ENCODE measurements around the gene HACD1. TPM values are rescaled to one million over a fixed set of nuclear protein-coding genes. Genes with fewer than 3 reads are reported as not detected.

HACD1 gene
- total and polyA plus RNA-seq, 10 of the 15 experiments (the other 5 are each of a cell fraction or from before 2014, with no cell fraction given): 0.22 to 1.5 (median 0.78) TPM; not detected in 1

DNA sequence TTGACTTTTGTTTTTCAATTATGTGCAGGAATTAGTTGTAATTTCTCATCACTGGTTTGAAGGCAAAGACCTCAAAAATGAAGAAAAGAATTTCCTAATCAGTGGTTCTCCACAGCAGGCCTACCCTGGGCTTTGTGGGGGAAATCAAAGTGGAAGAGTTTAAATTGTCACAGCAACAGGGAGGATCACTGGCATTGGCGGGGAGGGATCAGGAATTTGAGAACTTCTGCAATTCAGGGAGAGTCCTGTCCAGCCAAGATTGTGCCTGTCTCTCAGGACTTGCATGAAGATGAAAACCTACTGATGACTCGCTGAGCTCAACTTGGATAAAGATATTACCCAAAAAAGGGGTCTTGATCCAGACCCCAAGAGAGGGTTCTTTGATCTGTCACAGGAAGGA, 70.1 kb downstream of the HACD1 start:
- Histone ChIP-seq H3K27ac (ENCODE audit: control insufficient read depth, insufficient read depth) (no peak overlapping the region), H3K79me2 (ENCODE audit: control insufficient read depth, insufficient read depth, low read length) (no peaks in the 10 kb centered on the region), H3K9ac (ENCODE audit: control insufficient read depth, insufficient read depth, low read length) (no peak overlapping the region), H3K9me3 (replicated peaks; ENCODE audit: control insufficient read depth, insufficient read depth, low read length) (no peaks in the 10 kb centered on the region; the same call in 2 of the 3 replicates), H2AFZ (ENCODE audit: control insufficient read depth, low read depth, low read length) (no peak overlapping the region), H3K36me3 (ENCODE audit: control insufficient read depth in 2 of 2, insufficient read depth in 2 of 2, low read length in 1 of 2) (no peaks in the 10 kb centered on the region), H3K4me2 (ENCODE audit: control insufficient read depth, insufficient read depth) (no peak overlapping the region), H3K27me3 (replicated peaks in 1 of 2; ENCODE audit: control insufficient read depth in 2 of 2, insufficient read depth in 2 of 2, low read length in 1 of 2) (no peaks in the 10 kb centered on the region), H4K20me1 (ENCODE audit: control insufficient read depth, insufficient read depth) (no peaks in the 10 kb centered on the region), H3K4me1 (ENCODE audit: control insufficient read depth, insufficient read depth, low read length) (no peaks in the 10 kb centered on the region), H3K4me3 (no peak overlapping the region)
- ChIA-PET POLR2A (no interaction called here), RAD21 (ENCODE audit: unreplicated experiment) (interaction anchor here (1.2 kb wide), 1 partner anchor 12 kb away, joined by 5 read pairs; no protein-coding TSS in a partner anchor), SMC1A (ENCODE audit: uncharacterized antibody, unreplicated experiment) (no interaction called here), CTCF (no interaction called here)
- BruUV-seq (replicated peaks): no TSS peak
- in situ Hi-C loops (cut with MboI): no loop called here
- 61% methylated on average over 2 of the region's 2 CpGs for WGBS (ENCODE audit: insufficient coverage, insufficient replicate concordance, low lambda C conversion rate, missing lambda C conversion rate)
- ATAC-seq (no peak), DNase-seq (ENCODE audit: low read depth, low spot score) (no peak), FAIRE-seq (no peak)
- intact Hi-C loops (cut with micrococcal nuclease; ENCODE audit: unreplicated experiment): no loop called here
- TF ChIP-seq KDM1A (IDR thresholded peaks at IDR 0.05; ENCODE audit: borderline replicate concordance): no peak

DNA sequence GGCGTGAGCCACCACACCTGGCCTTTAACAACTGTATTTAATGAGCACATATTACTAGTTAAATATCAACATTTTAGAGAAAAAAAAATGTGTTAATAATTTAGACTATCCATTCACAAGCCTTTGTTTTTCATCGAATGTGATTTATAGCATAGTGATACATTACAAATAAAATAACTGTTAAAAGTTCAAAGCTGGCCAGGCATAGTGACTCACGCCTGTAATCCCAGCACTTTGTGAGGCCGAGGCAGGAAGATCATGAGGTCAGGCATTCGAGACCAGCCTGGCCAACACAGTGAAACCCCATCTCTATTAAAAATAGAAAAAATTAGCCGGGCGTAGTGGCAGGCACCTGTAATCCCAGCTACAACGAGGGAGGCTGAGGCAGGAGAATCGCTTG, 72.7 kb downstream of the HACD1 start:
- no TSS peak for BruUV-seq (replicated peaks)
- H4K20me1 ChIP-seq (ENCODE audit: control insufficient read depth, insufficient read depth): no peaks in the 10 kb centered on the region
- no peaks in the 10 kb centered on the region for H3K79me2 ChIP-seq (ENCODE audit: control insufficient read depth, insufficient read depth, low read length)
- no peak overlapping the region for H3K9ac ChIP-seq (ENCODE audit: control insufficient read depth, insufficient read depth, low read length)
- ChIA-PET POLR2A (no interaction called here), SMC1A (ENCODE audit: uncharacterized antibody, unreplicated experiment) (no interaction called here), RAD21 (ENCODE audit: unreplicated experiment) (interaction anchor here (0.6 kb wide), 1 partner anchor 744 kb away, joined by 3 read pairs; no protein-coding TSS in a partner anchor), CTCF (no interaction called here)
- 49% methylated on average over 9 of the region's 9 CpGs for WGBS (ENCODE audit: insufficient coverage, insufficient replicate concordance, low lambda C conversion rate, missing lambda C conversion rate)
- H3K27ac ChIP-seq (ENCODE audit: control insufficient read depth, insufficient read depth): no peak overlapping the region
- in situ Hi-C loops (cut with MboI) (no loop called here), intact Hi-C loops (cut with micrococcal nuclease; ENCODE audit: unreplicated experiment) (no loop called here)
- no peak overlapping the region for H2AFZ ChIP-seq (ENCODE audit: control insufficient read depth, low read depth, low read length)
- ATAC-seq (no peak), DNase-seq (ENCODE audit: low read depth, low spot score) (no peak), FAIRE-seq (no peak)
- H3K4me2 ChIP-seq (ENCODE audit: control insufficient read depth, insufficient read depth): no peak overlapping the region
- no peak overlapping the region for H3K4me3 ChIP-seq
- H3K4me1 ChIP-seq (ENCODE audit: control insufficient read depth, insufficient read depth, low read length): no peaks in the 10 kb centered on the region
- no peaks in the 10 kb centered on the region; the same call in 2 of the 3 replicates for H3K9me3 ChIP-seq (replicated peaks; ENCODE audit: control insufficient read depth, insufficient read depth, low read length)
- H3K27me3 ChIP-seq (replicated peaks in 1 of 2; ENCODE audit: control insufficient read depth in 2 of 2, insufficient read depth in 2 of 2, low read length in 1 of 2): no peaks in the 10 kb centered on the region
- H3K36me3 ChIP-seq (ENCODE audit: control insufficient read depth in 2 of 2, insufficient read depth in 2 of 2, low read length in 1 of 2): no peaks in the 10 kb centered on the region
- TF ChIP-seq, protein P1, sequence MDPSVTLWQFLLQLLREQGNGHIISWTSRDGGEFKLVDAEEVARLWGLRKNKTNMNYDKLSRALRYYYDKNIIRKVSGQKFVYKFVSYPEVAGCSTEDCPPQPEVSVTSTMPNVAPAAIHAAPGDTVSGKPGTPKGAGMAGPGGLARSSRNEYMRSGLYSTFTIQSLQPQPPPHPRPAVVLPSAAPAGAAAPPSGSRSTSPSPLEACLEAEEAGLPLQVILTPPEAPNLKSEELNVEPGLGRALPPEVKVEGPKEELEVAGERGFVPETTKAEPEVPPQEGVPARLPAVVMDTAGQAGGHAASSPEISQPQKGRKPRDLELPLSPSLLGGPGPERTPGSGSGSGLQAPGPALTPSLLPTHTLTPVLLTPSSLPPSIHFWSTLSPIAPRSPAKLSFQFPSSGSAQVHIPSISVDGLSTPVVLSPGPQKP (IDR thresholded peaks at IDR 0.05; ENCODE audit: low read depth, low read length): no peak
- TF ChIP-seq, protein P2, sequence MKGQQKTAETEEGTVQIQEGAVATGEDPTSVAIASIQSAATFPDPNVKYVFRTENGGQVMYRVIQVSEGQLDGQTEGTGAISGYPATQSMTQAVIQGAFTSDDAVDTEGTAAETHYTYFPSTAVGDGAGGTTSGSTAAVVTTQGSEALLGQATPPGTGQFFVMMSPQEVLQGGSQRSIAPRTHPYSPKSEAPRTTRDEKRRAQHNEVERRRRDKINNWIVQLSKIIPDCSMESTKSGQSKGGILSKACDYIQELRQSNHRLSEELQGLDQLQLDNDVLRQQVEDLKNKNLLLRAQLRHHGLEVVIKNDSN (IDR thresholded peaks at IDR 0.05; ENCODE audit: borderline replicate concordance, extremely low read length, insufficient read depth, low read depth, low read length): no peak
- TF ChIP-seq, protein P3, sequence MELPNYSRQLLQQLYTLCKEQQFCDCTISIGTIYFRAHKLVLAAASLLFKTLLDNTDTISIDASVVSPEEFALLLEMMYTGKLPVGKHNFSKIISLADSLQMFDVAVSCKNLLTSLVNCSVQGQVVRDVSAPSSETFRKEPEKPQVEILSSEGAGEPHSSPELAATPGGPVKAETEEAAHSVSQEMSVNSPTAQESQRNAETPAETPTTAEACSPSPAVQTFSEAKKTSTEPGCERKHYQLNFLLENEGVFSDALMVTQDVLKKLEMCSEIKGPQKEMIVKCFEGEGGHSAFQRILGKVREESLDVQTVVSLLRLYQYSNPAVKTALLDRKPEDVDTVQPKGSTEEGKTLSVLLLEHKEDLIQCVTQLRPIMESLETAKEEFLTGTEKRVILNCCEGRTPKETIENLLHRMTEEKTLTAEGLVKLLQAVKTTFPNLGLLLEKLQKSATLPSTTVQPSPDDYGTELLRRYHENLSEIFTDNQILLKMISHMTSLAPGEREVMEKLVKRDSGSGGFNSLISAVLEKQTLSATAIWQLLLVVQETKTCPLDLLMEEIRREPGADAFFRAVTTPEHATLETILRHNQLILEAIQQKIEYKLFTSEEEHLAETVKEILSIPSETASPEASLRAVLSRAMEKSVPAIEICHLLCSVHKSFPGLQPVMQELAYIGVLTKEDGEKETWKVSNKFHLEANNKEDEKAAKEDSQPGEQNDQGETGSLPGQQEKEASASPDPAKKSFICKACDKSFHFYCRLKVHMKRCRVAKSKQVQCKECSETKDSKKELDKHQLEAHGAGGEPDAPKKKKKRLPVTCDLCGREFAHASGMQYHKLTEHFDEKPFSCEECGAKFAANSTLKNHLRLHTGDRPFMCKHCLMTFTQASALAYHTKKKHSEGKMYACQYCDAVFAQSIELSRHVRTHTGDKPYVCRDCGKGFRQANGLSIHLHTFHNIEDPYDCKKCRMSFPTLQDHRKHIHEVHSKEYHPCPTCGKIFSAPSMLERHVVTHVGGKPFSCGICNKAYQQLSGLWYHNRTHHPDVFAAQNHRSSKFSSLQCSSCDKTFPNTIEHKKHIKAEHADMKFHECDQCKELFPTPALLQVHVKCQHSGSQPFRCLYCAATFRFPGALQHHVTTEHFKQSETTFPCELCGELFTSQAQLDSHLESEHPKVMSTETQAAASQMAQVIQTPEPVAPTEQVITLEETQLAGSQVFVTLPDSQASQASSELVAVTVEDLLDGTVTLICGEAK (IDR thresholded peaks at IDR 0.05; ENCODE audit: borderline replicate concordance): no peak
- TF ChIP-seq, protein P4, sequence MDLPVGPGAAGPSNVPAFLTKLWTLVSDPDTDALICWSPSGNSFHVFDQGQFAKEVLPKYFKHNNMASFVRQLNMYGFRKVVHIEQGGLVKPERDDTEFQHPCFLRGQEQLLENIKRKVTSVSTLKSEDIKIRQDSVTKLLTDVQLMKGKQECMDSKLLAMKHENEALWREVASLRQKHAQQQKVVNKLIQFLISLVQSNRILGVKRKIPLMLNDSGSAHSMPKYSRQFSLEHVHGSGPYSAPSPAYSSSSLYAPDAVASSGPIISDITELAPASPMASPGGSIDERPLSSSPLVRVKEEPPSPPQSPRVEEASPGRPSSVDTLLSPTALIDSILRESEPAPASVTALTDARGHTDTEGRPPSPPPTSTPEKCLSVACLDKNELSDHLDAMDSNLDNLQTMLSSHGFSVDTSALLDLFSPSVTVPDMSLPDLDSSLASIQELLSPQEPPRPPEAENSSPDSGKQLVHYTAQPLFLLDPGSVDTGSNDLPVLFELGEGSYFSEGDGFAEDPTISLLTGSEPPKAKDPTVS (IDR thresholded peaks at IDR 0.05; ENCODE audit: low read depth, low read length): no peak
- no peak for TF ChIP-seq RCOR1 (conservative IDR thresholded peaks at IDR 0.05; ENCODE audit: low read depth, low read length)

Data from GM12878 (cell line).